GM19099 (cell line): ENCODE results near the gene IRF8.

Experiments
- POLR2A ChIP-seq: IDR thresholded peaks from 3 replicates; pipeline ENCODE4 v1.6.1; 2011; ENCODE audit warnings: low read depth; ENCODE audit not compliant: insufficient read length; ENCODE audit errors: extremely low read depth

Gene IRF8

GRCh38 chr16:85898521-85899442, at the start of gene IRF8:
Gene IRF8, plus strand, starts transcription at chr16:85899162. Its CDS starts 3,854 bp downstream, at chr16:85903016.
- peak; percentile 98 for TF ChIP-seq POLR2A

- TF ChIP-seq POLR2A, result no peak
These were observed 49.6 kb upstream of the IRF8 start for GRCh38 chr16:85849388-85849787.

- TF ChIP-seq POLR2A, result no peak
These were observed 48.5 kb upstream of the IRF8 start for GRCh38 chr16:85850344-85850880.

GRCh38 chr16:85851034-85851785, 47.8 kb upstream of the IRF8 start:
- no peak for TF ChIP-seq POLR2A

- TF ChIP-seq POLR2A, result no peak
These were observed 45.1 kb upstream of the IRF8 start for GRCh38 chr16:85853547-85854545.

GRCh38 chr16:85854935-85855334, 44.0 kb upstream of the IRF8 start:
- TF ChIP-seq POLR2A, result no peak

GRCh38 chr16:85856079-85856478, 42.9 kb upstream of the IRF8 start:
- TF ChIP-seq POLR2A, result no peak

- TF ChIP-seq POLR2A, result no peak
These were observed 42.4 kb upstream of the IRF8 start for GRCh38 chr16:85856585-85856984.

- no peak for TF ChIP-seq POLR2A
These were observed 41.6 kb upstream of the IRF8 start for GRCh38 chr16:85857406-85857805.

GRCh38 chr16:85858984-85859817, 39.8 kb upstream of the IRF8 start:
- TF ChIP-seq POLR2A, result no peak

GRCh38 chr16:85859818-85860125, 39.2 kb upstream of the IRF8 start:
- TF ChIP-seq POLR2A, result no peak

- TF ChIP-seq POLR2A, result no peak
These were observed 38.4 kb upstream of the IRF8 start for GRCh38 chr16:85860413-85861094.

- no peak for TF ChIP-seq POLR2A
These were observed 37.7 kb upstream of the IRF8 start for GRCh38 chr16:85861095-85861825.
